PC-9 (cell line): ENCODE data around the gene CAMKV. TPM values are rescaled to one million over a fixed set of nuclear protein-coding genes. Genes with fewer than 3 reads are reported as not detected.

Source experiments
- BruUV-seq: library from RNA; stranded (reverse); fragments of 400-500 nt; replicated peaks from 2 replicates; lab custom pipeline; 2021; lab: Mats Ljungman, UMichigan
- CTCF ChIA-PET: fragments of 300-600 bp; sonication (Branson Sonifier 250); formaldehyde crosslinking; loops from one replicate; lab custom pipeline; 2022; ENCODE audit warnings: antibody characterized with exemption; lab: Charles Lee
- POLR2A ChIA-PET: fragments of 300-600 bp; sonication (Branson Sonifier 250); formaldehyde crosslinking; loops from one replicate; lab custom pipeline; 2022; ENCODE audit warnings: antibody characterized with exemption; ENCODE audit not compliant: unreplicated experiment; lab: Charles Lee
- DNase-seq, 2 experiments: peaks; one replicate each; pipeline versions ENCODE4 v3.0.0 to v3.0.0-alpha.2; 2015 to 2022; ENCODE audit warnings: mixed read lengths in 1 of 2
- H2AFZ ChIP-seq: fragments of 200-600 bp; sonication (generic); 2 replicates; pipeline ENCODE4 v1.8.1; 2017; ENCODE audit warnings: antibody characterized with exemption
- H3F3A ChIP-seq: fragments of 200-600 bp; sonication (generic); 2 replicates; pipeline ENCODE4 v1.8.1; 2017; ENCODE audit warnings: antibody characterized with exemption, mild to moderate bottlenecking, low read depth; ENCODE audit not compliant: insufficient read depth
- H3K27ac ChIP-seq: fragments of 200-600 bp; sonication (generic); 2 replicates; pipeline ENCODE4 v1.6.1; 2016; ENCODE audit warnings: mixed run types
- H3K27me3 ChIP-seq: fragments of 200-600 bp; sonication (generic); 2 replicates; pipeline ENCODE4 v1.6.1; 2016; ENCODE audit warnings: low read depth, mixed run types; ENCODE audit not compliant: insufficient read depth
- H3K36me3 ChIP-seq: fragments of 200-600 bp; sonication (generic); 2 replicates; pipeline ENCODE4 v1.6.1; 2016; ENCODE audit warnings: low read depth, mixed run types
- H3K4me1 ChIP-seq: fragments of 200-600 bp; sonication (generic); replicated peaks from 2 replicates; pipeline ENCODE4 v1.6.1; 2016; ENCODE audit warnings: mixed run types; ENCODE audit not compliant: insufficient read depth
- H3K4me2 ChIP-seq: fragments of 200-600 bp; sonication (generic); 2 replicates; pipeline ENCODE4 v1.6.1; 2017; ENCODE audit warnings: mixed run types
- H3K4me3 ChIP-seq: fragments of 200-600 bp; sonication (generic); 2 replicates; pipeline ENCODE4 v1.6.1; 2016; ENCODE audit warnings: mixed run types
- H3K79me2 ChIP-seq: fragments of 200-600 bp; sonication (generic); 2 replicates; pipeline ENCODE4 v1.6.1; 2017; ENCODE audit warnings: low read depth, mixed run types
- H3K9me2 ChIP-seq: fragments of 200-600 bp; sonication (generic); 2 replicates; pipeline ENCODE4 v1.8.1; 2017; ENCODE audit warnings: mild to moderate bottlenecking; ENCODE audit not compliant: insufficient read depth
- H3K9me3 ChIP-seq: fragments of 200-600 bp; sonication (generic); 2 replicates; pipeline ENCODE4 v1.8.1; 2016; ENCODE audit warnings: low read depth; ENCODE audit not compliant: insufficient read depth
- H4K20me1 ChIP-seq: fragments of 200-600 bp; sonication (generic); 2 replicates; pipeline ENCODE4 v1.8.1; 2017; ENCODE audit not compliant: insufficient read depth
- EZH2 ChIP-seq: fragments of 200-600 bp; sonication (generic); IDR thresholded peaks from 2 replicates; pipeline ENCODE4 v1.8.0; 2017; ENCODE audit warnings: antibody characterized with exemption, low read depth
- intact Hi-C: fragments of 100-400 bp; cut with micrococcal nuclease; formaldehyde crosslinking; loops from one replicate; pipeline ENCODE4 v1.10.0; 2022; ENCODE audit not compliant: unreplicated experiment
- total RNA-seq: library from RNA; stranded (reverse); gene quantifications from 2 replicates; pipeline ENCODE4 v1.2.3, GENCODE V29; 2021
- TF ChIP-seq, protein P1 (sequence below): fragments of 200-600 bp; sonication (generic); conservative IDR thresholded peaks from 2 replicates; pipeline ENCODE4 v1.6.1; 2017; ENCODE audit warnings: mixed run types, antibody characterized with exemption, mild to moderate bottlenecking, moderate library complexity

The CAMKV gene
- total RNA-seq, 1 experiment from 2014 or later = not detected

DNA sequence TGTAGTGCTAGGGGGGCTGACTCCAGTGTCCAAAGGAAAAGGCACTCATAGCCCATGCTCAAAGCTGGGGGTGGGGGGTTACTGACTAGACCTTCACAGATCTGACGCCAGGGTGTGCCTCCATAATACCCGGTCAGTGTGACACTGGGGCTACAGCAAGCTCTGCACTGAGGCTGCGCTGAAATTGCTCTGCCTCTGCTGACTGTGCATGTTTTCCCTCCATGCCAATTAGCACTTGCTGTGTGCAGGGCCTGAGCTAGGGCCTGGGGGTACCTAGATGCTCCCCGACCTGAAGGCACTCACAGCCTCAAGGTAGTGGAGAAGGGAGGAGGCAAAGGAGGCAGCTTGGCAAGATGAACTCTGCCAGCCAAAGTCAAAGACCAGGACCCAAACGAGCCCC is 5.2 kb downstream of the CAMKV start:
- POLR2A ChIA-PET = interaction anchor here (0.6 kb wide), 1 partner anchor 300 kb away, joined by 3 read pairs; no protein-coding TSS in a partner anchor
- no TSS peak for BruUV-seq

DNA sequence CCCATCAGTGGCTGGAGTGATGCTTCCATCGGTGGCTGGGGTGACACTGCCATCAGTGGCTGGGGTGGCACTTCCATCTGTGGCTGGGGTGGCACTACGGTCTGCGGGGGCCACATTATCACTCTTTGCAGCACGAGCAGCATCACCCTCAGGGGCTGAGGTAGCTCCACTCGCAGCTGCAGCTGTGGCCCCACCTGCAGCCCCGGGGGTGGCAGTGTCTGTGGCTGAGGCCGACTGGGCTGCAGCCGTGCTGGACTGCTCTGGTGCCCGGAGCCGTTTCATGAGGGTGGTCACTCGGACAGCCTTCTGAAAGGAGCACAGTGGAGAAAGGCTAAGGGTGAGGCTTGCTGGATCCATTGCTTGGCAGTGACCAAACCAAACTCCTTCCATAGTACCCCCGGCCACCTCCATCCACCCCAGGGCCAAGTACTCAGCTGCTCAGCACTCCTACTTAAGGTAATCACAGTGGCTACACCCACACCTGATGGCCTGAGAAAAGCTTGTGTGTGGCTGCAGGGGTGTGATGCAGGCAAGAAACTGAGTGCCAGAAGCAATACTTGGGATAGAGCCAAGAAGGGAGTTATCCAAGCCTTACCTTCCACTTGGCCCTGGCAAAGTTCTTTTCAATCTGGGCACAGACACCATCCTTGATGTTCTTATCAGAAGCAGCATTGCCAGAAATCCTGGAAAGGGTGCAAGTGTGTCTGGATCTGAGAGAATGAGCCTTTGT is 10.0 kb downstream of the CAMKV start:
- Histone ChIP-seq H3K4me3 (no peak overlapping the region), H3K36me3 (no peaks in the 10 kb centered on the region), H4K20me1 (no peaks in the 10 kb centered on the region), H3K27me3 (peaks cover 35% of the 10 kb centered on the region), H3F3A (no peaks in the 10 kb centered on the region), H3K27ac (no peak overlapping the region), H2AFZ (no peak overlapping the region), H3K4me1 (0 out of 2 replicates have a peak, but pooled peaks cover 3% of the 10 kb centered on the region), H3K79me2 (peaks cover 15% of the 10 kb centered on the region), H3K9me2 (no peaks in the 10 kb centered on the region), H3K4me2 (no peak overlapping the region), H3K9me3 (no peaks in the 10 kb centered on the region)
- TF ChIP-seq EZH2 = no peak
- TF ChIP-seq, protein P1, sequence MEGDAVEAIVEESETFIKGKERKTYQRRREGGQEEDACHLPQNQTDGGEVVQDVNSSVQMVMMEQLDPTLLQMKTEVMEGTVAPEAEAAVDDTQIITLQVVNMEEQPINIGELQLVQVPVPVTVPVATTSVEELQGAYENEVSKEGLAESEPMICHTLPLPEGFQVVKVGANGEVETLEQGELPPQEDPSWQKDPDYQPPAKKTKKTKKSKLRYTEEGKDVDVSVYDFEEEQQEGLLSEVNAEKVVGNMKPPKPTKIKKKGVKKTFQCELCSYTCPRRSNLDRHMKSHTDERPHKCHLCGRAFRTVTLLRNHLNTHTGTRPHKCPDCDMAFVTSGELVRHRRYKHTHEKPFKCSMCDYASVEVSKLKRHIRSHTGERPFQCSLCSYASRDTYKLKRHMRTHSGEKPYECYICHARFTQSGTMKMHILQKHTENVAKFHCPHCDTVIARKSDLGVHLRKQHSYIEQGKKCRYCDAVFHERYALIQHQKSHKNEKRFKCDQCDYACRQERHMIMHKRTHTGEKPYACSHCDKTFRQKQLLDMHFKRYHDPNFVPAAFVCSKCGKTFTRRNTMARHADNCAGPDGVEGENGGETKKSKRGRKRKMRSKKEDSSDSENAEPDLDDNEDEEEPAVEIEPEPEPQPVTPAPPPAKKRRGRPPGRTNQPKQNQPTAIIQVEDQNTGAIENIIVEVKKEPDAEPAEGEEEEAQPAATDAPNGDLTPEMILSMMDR = no peak
- BruUV-seq = no TSS peak
- CTCF ChIA-PET = no interaction called here
- intact Hi-C loops = no loop called here
- POLR2A ChIA-PET = no interaction called here
- DNase-seq = no peak

More for the DNA sequence above, 5.2 kb downstream of the CAMKV start:
- no peaks in the 10 kb centered on the region for H3F3A ChIP-seq
- TF ChIP-seq EZH2 = no peak
- TF ChIP-seq, protein P1 = no peak
- H3K79me2 ChIP-seq = no peaks in the 10 kb centered on the region
- H3K36me3 ChIP-seq = no peaks in the 10 kb centered on the region
- intact Hi-C loops = no loop called here
- no peak overlapping the region for H3K4me2 ChIP-seq
- no peaks in the 10 kb centered on the region for H3K9me3 ChIP-seq
- no peak overlapping the region for H3K4me3 ChIP-seq
- no peak overlapping the region for H3K27ac ChIP-seq
- H3K9me2 ChIP-seq = no peaks in the 10 kb centered on the region
- H2AFZ ChIP-seq = no peak overlapping the region
- H3K4me1 ChIP-seq = no peaks in the 10 kb centered on the region
- DNase-seq = no peak
- peaks cover 52% of the 10 kb centered on the region for H3K27me3 ChIP-seq
- CTCF ChIA-PET = no interaction called here
- no peaks in the 10 kb centered on the region for H4K20me1 ChIP-seq

DNA sequence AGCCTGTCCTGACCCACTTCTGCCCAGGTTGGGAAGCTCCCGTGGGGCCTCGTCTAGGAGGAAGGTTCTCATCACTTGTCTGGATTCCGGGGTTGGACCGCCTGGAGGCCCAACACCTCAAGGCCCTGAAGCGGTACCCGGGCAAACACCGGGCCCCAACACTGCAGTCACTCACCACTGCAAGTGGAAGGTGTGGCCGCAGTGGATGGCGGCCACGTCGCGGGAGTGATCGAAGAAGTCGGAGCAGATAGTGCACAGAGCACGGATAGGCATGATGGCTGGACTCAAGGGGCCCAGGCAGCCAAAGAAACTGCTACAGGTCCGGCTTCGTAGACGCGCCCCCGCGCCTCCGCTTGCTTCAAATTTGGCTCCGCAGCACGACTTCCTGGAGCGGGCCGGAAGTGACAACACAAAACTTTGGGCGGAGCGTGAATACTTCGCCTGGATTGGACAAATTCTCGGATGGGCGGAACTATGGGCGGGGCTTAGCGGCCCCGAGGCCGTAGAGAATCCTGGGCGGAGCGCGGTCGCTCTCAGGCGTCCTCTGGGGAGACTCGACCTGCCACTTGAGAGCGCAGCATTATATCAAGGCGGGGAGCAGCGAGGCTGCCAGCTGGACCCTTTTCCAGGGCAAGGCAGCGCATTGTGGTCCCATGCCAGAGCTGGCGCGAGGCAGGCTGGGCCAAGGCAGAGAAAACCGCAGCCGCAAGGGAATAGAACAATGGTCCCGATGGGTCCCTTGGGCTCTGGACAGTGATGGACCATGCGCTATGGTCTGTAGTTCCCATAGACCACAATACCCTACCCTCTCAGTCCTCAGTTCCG is 13.3 kb downstream of the CAMKV start, which contains the start of gene TRAIP:
Gene TRAIP (minus strand): TSS at position 384 of the 825 bp plus-strand sequence. CDS start 111 bp downstream, at position 273.
- Histone ChIP-seq H3K27me3 (peaks cover 2% of the 10 kb centered on the region; the same call in 1 of the 2 replicates), H3K79me2 (peaks cover 19% of the 10 kb centered on the region), H3K9me3 (no peaks in the 10 kb centered on the region), H3K27ac (no peak within 1 kb of the TSS), H3K9me2 (no peaks in the 10 kb centered on the region), H4K20me1 (no peaks in the 10 kb centered on the region), H3K4me3 (peak within 1 kb of the TSS; percentile 80), H3K4me1 (0 out of 2 replicates have a peak, but pooled peaks cover 3% of the 10 kb centered on the region), H3F3A (no peaks in the 10 kb centered on the region), H3K4me2 (peak within 1 kb of the TSS; percentile 83), H2AFZ (peak within 1 kb of the TSS; percentile 86), H3K36me3 (no peaks in the 10 kb centered on the region)
- intact Hi-C loops = loop anchor here (1.0 kb wide), 1 partner anchor 48 kb away; no protein-coding TSS in a partner anchor
- TSS peak; percentile 76 for BruUV-seq
- TF ChIP-seq, protein P1 = no peak
- TF ChIP-seq EZH2 = no peak
- peak; percentile 83 to 93 for DNase-seq
- ChIA-PET POLR2A (interaction anchor here (0.6 kb wide), 1 partner anchor 107 kb away, joined by 5 read pairs; no protein-coding TSS in a partner anchor), CTCF (no interaction called here)
